ENCODE measurements around the gene ZRANB3. TPM values are rescaled to one million over a fixed set of nuclear protein-coding genes. Genes with fewer than 3 reads are reported as not detected.

The ZRANB3 gene
- total RNA-seq, 6 donors from 2014 or later = 1.00 to 4.0 (median 2.0) TPM

- TF ChIP-seq CTCF (IDR thresholded peaks at IDR 0.05) (no peak), POLR2A (IDR thresholded peaks at IDR 0.05) (no peak)
- no peaks in the 10 kb centered on the region for H3K9me3 ChIP-seq
- 96% methylated on average over 2 to 3 of the region's 3 CpGs for WGBS, 2 donors
- H3K27me3 ChIP-seq = no peaks in the 10 kb centered on the region
- ATAC-seq (ENCODE audit: low FRiP score in 2 of 2) = no peak
- H3K27ac ChIP-seq = no peak overlapping the region
- DNase-seq = no peak
- H3K36me3 ChIP-seq = peaks cover 4 to 48% (median 24%) of the 10 kb centered on the region in 4 donors
- no peak overlapping the region for H3K4me3 ChIP-seq
- no peaks in the 10 kb centered on the region for H3K4me1 ChIP-seq
These were observed 355.8 kb downstream of the ZRANB3 start for GRCh38 chr2:135175177-135175576.

GRCh38 chr2:135174810-135175093, 356.3 kb downstream of the ZRANB3 start:
- H3K4me3 ChIP-seq = no peak overlapping the region

GRCh38 chr2:135174049-135174809, 356.8 kb downstream of the ZRANB3 start:
- Histone ChIP-seq H3K27me3 (no peaks in the 10 kb centered on the region), H3K27ac (no peak overlapping the region), H3K36me3 (peaks cover 14 to 57% (median 31%) of the 10 kb centered on the region in 4 donors), H3K9me3 (no peaks in the 10 kb centered on the region), H3K4me3 (no peak overlapping the region), H3K4me1 (no peaks in the 10 kb centered on the region)
- ATAC-seq (ENCODE audit: low FRiP score in 2 of 2) (peak; percentile 14 to 31), DNase-seq (no peak)
- TF ChIP-seq CTCF (IDR thresholded peaks at IDR 0.05) (no peak), POLR2AphosphoS5 (IDR thresholded peaks at IDR 0.05) (no peak), POLR2A (IDR thresholded peaks at IDR 0.05) (no peak), EP300 (IDR thresholded peaks at IDR 0.05) (no peak)
- 74 to 83% methylated on average over 5 to 7 of the region's 9 CpGs for WGBS, 2 donors

More at GRCh38 chr2:135174810-135175093, 356.3 kb downstream of the ZRANB3 start:
- TF ChIP-seq CTCF (IDR thresholded peaks at IDR 0.05) = no peak
- no peak for TF ChIP-seq EP300 (IDR thresholded peaks at IDR 0.05)
- TF ChIP-seq POLR2A (IDR thresholded peaks at IDR 0.05) = no peak
- no peak for TF ChIP-seq POLR2AphosphoS5 (IDR thresholded peaks at IDR 0.05)
- peaks cover 9 to 52% (median 29%) of the 10 kb centered on the region in 4 donors for H3K36me3 ChIP-seq
- no peaks in the 10 kb centered on the region for H3K4me1 ChIP-seq
- no peaks in the 10 kb centered on the region for H3K9me3 ChIP-seq
- ATAC-seq (ENCODE audit: low FRiP score in 2 of 2) = peak in 1 of 2 donors; percentile 16
- no peak overlapping the region for H3K27ac ChIP-seq
- no peak for DNase-seq
- no peaks in the 10 kb centered on the region for H3K27me3 ChIP-seq
- WGBS, 2 donors = 91 to 97% methylated on average over 4 to 6 of the region's 6 CpGs

GRCh38 chr2:135169900-135170753, 360.9 kb downstream of the ZRANB3 start:
- Histone ChIP-seq H3K4me1 (no peaks in the 10 kb centered on the region), H3K27ac (no peak overlapping the region), H3K4me3 (no peak overlapping the region), H3K27me3 (no peaks in the 10 kb centered on the region), H3K9me3 (no peaks in the 10 kb centered on the region), H3K36me3 (peaks cover 26 to 74% (median 45%) of the 10 kb centered on the region in 4 donors)
- WGBS, 2 donors = 90 to 91% methylated on average over 11 of the region's 11 CpGs
- no peak for ATAC-seq (ENCODE audit: low FRiP score in 2 of 2)
- no peak for DNase-seq
- TF ChIP-seq POLR2A (IDR thresholded peaks at IDR 0.05) = no peak
- TF ChIP-seq EP300 (IDR thresholded peaks at IDR 0.05) = no peak
- TF ChIP-seq POLR2AphosphoS5 (IDR thresholded peaks at IDR 0.05) = no peak
- TF ChIP-seq CTCF (IDR thresholded peaks at IDR 0.05) = no peak
